OCI-LY3 (cell line): ENCODE measurements around the gene NFATC4.

ENCODE experiments used
- CTCF ChIP-seq: fragments of 200-600, 300-600 bp; sonication (generic); IDR thresholded peaks from 2 replicates; pipeline ENCODE4 v1.5.1; 2014; ENCODE audit warnings: antibody characterized with exemption, low read length, low read depth
- EZH2phosphoT487 ChIP-seq: fragments of 200-600 bp; shearing (Covaris generic); IDR thresholded peaks from 2 replicates; pipeline ENCODE4 v1.6.1; 2018; ENCODE audit warnings: antibody characterized with exemption, mixed run types, low read depth

GRCh38 chr14:24366413-24366720 is 1.6 kb upstream of the NFATC4 start:
- TF ChIP-seq CTCF (no peak), EZH2phosphoT487 (no peak)
